GM19023 (cell line): ENCODE measurements around the gene CSMD2.
"Not testable (repeated sequence)": the region's sequence is repeated elsewhere in the genome, so short reads cannot be mapped to it uniquely, and the experiment has no call there.

Experiments used
- ATAC-seq: cut with Tn5 transposase; IDR thresholded peaks from one replicate; pipeline ENCODE4 v1.9.1; 2021; ENCODE audit warnings: mild to moderate bottlenecking, moderate library complexity; ENCODE audit not compliant: unreplicated experiment

CSMD2 gene

DNA sequence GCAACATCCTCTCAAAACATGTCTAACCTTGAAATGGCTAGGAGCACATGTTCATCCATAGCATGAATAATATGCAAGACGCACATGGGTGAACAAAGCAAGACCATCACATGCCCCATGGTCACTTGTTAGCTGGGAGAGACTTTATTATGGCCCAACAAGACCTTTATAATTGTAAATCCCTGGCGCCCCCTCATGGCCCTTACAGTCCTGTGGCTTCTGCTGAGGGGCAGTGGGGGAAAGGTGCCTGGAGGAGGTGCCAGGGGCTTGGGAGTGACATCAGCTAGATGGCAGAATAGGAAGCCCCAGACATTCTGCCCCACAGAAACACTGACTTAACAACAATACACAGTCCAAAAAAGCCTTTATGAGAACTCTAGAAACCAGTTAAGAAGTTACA is 51.7 kb downstream of the CSMD2 start:
- no peak for ATAC-seq

DNA sequence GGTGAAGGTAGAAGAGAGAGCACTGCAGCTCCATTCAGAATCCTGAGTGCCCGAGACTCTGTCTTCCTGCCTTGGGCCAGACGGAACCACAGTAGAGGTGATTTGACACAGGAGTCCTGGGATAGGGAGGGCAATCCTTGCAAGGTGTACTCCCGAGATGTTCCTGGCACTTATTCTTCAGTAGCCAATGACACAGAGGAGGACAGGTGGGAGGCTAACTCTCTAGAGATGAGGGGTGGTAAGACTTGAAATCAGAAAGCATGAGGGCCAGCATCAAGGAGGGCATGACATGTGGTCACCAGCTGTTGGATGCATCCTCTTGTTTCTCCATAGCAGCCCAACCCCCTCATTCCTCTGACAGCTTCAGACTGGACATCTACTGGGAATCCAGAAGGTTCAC is 56.3 kb downstream of the CSMD2 start:
- ATAC-seq, result no peak

DNA sequence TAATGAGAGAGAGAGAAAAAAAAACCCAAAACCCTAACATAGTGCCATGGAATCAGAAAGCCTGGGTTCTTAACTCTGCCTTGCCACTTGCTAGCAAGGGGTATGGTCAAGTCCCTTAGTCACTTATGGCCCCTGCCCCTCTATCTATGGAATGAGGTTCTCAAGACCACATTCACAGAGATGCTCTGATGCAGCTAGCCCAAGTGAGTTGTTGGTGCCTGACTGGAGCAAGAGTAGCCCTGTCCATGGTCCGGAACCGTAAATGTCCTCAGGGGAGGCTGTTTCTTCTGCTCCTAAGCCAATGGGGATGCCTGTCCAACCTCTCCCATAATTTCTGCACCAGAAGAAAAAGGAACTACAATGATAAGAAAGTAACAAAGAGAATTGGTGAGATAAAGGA is 56.8 kb downstream of the CSMD2 start:
- ATAC-seq, result no peak

DNA sequence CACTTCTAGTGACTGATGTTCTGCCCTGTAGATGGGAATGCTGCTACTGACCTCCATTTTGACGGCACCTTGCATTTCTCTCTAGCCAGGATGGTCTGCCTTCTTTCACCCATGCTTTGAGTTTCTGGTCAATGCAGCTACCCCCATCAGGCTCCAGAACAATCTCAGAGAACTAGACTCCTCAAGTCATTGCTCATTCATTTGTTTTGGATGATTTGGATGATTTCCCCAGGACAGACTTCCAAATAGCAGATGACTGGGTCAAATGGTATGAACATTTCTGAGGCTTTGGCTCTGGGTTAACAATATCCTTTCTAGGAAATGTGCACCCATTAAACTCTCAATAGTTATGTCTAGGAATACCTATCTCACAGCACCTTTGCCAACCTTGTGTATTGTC is 63.9 kb downstream of the CSMD2 start:
- no peak for ATAC-seq

DNA sequence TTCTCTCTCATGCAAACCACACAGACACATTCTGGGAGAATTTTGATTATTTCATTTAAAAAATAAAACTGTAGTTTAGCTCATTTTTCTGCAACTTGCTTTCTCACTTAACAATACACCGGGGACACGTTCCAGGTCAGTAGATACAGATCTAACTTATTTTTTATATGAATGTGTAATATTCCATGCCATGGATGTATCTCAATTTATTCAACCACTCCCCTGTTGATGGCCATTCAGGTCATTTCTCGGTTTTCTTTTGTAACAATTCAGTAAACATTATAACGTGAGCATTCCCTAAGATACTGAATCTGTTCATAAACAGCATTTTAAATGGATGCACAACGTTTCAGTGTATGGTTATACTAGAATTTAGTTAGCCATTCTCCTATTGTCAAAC is 64.7 kb downstream of the CSMD2 start:
- ATAC-seq, result no peak

DNA sequence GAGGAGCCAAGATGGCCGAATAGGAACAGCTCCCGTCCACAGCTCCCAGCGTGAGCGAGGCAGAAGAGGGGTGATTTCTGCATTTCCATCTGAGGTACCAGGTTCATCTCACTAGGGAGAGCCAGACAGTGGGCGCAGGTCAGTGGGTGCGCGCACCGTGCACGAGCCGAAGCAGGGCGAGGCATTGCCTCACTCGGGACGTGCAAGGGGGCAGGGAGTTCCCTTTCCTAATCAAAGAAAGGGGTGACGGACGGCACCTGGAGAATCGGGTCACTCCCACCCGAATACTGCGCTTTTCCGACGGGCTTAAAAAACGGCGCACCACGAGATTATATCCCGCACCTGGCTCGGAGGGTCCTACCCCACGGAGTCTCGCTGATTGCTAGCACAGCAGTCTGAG is 72.6 kb downstream of the CSMD2 start:
- ATAC-seq, result not testable (repeated sequence)

DNA sequence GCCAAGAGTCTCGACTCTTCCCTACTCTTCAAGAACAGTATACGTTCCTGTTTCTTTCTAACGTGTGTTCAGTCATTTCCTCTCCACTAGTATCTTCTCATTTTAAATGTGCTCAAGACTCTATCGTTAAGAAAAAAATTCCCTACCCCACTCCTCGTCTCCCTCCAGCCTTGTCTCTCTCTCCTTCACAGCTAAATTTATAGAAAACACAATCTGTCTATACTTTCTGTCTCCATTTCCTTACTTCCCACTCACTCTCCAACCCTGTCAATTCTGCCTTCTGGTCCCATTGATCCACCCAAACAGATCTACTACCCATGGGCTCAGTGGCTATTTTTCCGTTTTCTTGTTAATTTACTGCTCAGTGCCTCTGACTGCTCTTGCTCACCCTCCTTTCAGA is 75.3 kb downstream of the CSMD2 start:
- no peak for ATAC-seq

DNA sequence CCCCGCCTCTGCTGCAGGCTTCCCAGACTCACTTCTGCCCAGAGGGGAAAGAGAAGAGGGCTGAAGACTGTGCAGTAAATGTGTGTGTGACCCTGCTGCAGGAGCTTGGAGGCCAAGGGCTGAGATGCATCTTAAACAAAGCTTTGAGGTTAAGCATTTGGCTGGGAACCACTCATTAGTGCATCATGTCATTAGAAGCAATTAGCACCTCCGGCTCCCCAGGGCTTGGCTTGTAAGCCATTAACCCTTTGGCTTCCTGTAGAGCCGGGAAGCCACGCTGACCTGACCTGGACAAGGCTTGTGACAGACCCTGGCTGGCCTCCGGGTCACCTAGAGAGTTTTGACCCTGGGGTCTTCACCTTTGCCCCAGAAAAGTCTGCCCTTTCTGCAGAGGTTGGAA is 77.0 kb downstream of the CSMD2 start:
- ATAC-seq, result no peak

DNA sequence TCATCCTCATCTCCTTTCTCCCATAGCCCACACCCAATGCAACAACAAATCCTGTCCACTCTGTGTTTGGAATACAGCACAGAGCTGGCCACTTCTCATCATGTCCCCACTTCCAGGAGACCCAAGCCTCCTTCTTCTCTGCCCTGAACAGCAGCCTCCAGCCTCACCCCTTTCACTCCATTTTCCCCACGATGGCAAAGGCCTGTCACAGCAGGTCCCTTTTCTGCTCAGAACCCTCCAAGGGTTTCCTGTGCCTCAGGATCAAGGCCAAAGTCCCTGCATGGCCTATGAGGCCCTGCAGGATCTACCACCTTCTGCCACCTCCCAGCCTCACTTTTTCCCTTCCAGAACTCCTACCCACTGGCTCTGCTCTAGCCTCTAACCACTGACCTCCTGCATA is 78.5 kb downstream of the CSMD2 start:
- no peak for ATAC-seq

DNA sequence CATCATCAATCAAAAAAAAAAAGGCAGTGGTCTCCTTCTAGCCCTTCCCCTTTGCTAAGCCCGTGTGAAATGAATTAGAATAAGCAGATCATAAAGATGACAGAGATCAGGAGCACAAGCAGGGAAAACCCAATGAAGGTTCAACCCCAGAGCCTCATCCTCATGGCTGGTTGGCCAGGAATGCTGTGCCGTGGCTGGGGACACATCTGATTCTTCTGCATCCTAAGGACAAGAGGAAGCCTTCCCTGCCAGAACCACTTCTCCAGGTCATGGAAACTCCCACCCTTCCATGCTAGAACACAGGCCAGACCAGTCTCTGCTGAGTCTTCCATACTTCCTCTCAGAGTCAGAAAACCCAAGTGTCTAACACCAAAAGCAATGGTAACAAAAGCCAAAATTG is 81.1 kb downstream of the CSMD2 start:
- no peak for ATAC-seq

DNA sequence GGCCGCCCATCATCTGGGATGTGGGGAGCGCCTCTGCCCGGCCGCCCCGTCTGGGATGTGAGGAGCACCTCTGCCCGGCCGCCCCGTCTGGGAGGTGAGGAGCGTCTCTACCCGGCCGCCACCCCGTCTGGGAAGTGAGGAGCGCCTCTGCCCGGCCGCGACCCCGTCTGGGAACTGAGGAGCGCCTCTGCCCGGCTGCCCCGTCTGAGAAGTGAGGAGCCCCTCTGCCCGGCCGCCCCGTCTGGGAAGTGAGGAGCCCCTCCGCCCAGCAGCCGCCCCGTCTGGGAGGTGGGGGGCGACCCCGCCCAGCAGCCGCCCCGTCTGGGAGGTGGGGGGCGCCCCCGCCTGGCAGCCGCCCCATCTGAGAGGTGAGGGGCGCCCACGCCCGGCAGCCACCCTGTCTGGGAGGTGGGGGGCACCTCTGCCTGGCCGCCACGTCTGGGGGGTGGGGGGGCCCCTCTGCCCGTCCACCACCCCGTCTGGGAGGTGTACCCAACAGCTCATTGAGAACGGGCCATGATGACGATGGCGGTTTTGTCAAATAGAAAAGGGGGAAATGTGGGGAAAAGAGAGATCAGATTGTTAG is 82.9 kb downstream of the CSMD2 start:
- not testable (repeated sequence) for ATAC-seq

DNA sequence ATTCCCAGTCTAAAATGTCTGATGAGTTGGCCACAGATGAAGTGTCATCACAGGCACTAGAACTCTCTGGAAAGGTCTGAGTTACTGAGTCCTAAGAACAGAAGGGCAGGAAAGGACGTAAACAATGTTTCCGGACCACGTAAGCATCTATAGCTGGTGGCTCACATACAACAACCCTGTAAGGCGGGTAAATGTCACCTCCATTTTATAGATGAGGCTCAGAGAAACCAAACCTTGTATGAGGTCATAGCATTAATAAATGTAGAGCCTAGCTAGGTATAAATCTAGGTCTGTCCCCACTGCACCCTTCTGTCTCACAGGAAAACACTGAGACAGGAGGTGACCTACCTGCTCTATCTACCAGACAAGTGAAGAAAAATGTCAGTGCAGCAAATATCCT is 86.6 kb downstream of the CSMD2 start:
- ATAC-seq, result no peak

DNA sequence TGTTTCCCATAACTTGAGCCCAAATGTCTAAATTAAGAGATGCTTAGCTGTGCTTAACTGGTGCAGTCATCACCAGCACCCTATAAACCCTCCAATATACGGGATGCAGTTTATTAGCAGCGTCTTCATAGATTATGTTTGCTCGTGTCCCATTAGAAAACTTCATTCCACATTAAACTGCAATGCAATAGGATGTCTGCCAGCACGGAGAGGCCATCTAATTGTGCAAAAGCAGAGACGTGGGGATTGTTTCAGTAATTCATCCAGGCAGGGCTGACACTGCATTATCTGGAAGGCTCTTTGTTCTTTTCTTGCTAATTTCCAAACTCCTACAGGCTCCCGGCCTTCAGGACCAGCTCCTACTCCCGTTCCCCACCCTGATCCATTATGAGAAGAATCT is 89.5 kb downstream of the CSMD2 start:
- ATAC-seq, result no peak

DNA sequence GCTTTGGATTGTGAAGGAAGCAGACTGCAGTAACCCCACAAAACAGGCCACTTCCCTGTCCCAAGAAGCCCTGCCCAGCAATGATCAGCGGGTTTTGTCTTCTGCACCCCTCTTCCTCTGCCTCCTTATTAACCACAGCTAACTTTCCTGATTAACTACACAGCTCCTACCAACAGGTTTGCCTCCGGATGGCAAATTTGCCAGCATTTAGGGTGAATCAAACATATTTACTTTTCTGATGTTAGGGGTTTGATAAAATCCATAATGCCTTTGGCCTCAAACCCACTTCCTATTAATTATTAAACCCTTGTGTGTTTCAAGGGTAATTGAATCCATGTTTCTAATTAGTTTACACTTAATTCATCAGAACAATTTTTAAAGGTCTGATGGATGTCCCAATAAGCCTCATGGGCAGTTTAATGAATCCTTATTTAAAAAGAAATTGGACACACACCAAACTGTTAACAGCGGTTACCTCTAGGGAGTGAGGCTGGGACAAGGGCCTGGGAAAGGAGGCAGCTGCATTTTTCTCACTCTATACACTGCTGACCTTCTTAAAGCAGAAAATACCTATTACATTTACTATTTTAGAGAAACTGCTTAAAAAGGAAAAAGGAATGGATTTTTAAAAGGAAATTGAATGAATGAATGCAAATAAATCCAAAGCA is 91.9 kb downstream of the CSMD2 start:
- ATAC-seq, result no peak

DNA sequence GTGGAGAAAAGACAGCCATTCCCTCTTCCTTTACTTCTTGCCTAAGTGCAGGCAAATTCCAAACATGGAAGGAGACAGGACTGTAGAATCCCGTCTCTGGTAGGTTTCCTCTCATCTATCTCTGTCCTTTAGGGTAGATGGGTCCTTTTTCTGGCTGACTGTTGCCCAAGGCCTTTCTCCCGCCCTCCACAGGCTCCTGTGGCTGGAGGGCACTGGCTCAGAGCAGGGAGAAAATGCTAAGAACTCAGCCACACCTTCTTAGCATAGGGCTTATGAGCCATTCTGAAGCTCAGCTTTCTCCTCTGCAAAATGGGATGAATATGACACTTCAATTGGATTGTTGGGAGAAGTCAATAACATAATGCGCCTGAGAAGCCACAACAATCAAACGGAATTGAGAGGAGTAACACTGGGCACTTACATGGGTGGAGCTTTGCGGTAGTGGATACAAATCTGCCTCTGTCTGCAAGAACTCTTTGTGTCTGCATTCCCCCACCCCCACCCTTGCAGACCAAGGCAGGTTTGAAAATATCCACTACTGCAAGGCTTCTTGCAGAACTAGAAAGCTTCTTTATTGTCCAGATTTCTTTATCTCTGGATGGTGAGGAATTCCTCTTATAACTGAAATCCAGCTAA is 94.7 kb downstream of the CSMD2 start:
- no peak for ATAC-seq

DNA sequence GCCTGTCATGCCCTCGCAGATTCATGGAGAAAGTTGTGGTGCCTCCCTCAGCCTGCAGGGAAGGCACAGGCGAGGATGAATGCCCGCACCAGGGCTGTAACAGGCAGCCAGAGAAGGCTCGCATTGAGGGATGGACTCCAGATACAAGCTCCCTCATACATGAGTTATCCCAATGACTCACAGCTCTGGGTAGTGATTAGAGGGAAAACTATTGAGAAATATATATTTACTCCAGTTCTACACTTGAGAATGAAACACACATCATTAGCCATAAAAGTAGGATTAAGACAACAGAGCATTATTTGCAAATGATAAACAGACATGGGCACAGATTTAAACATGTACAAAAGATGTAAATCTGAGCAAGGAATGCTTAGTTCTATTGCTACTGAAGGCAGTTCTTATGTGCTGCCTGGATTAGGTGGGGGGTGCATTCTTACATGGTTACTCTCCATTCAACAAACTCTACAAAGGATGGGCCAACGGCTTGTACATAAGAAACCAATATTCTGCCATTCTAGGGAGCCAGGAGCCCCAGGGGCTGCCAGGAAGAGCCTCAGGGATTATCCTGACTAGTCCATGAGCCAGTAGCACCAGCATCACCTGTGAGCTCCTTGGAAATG is 97.9 kb downstream of the CSMD2 start:
- no peak for ATAC-seq

DNA sequence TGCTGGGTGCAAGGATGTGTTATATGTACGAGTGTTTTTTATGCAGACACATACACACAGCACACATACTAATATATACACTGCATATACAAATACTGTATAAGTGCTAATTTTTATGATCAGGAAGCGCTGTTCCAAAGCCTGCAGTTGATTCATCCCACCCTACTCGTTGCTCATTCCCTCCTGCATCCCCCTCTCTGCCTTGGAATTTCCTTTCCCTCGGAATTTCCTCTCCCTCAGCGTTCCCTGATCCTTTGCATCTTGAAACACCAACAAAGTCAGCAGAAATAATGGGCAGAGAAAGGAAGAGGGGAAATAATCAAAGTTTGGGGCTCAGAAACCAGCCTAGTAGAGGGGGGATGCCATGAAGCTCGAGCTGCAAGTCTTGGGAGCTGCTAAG is 98.9 kb downstream of the CSMD2 start:
- ATAC-seq, result no peak

DNA sequence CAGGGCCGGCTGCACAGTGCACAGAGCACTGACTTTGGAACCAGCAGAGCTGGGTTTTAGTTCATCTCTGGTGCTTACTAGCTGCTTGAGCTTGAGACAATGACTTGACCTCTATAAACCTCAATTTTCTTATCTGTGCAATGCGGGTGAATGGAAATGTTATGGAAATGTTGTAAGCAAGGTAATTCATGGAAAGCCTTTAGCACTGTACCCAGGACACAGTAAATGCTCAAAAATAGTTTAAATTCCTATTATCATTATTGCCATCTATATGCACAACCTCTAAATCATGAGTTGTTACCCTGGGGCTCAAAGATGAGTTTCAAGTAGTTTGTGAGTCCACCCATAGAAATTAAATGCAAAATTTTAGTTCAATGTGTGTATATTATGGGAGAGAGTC is 99.5 kb downstream of the CSMD2 start:
- ATAC-seq, result no peak

DNA sequence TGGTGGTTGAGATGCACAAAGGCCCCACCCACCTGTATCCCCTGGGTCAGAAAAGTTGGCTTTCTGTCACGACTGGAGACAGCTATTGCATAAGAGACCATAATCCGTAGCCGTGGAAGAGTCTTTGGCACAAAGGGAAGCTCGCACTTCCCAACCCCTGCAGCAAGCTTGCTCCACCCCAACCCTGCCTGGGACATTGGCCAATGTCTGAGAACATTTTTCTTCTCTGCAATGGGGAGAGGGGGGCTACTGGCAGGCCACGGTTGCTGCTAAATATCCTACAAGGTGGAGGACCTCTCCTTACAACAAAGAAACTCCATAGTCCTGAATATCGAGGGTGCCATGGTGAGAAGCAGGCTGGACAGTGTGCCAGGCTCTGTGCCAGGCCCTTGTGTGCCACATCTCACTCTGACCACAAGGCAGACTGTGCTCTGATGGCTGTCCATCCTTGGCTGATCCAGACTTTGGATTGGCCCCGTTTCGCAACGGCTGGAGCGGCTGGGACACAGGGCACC is 104.1 kb downstream of the CSMD2 start:
- ATAC-seq, result no peak

DNA sequence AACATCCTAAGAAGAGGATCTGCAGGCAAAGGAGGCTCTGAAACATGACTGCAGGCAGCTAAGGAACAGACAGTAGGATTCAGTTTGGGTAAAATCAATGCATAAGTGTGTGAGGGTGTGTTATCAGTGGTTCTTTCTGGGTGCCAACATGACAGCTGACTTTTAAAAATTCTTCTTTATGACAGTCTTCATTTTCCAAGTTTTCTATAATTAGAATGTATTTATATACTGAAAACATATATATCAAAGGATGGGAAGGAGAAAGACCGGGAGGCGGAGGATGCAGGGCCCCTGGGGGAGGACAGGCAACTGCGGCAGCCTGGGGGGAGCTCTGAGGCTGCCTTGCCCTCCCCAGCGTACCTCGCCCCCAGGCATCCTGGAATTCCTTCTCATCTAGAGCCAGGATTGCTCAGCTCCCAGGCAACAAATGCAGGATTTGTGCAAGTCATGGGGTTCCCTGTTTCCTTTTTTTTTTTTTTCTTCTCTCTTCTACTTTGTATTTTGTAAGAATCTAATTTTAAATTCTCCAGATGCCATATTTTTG is 104.8 kb downstream of the CSMD2 start:
- ATAC-seq, result no peak

DNA sequence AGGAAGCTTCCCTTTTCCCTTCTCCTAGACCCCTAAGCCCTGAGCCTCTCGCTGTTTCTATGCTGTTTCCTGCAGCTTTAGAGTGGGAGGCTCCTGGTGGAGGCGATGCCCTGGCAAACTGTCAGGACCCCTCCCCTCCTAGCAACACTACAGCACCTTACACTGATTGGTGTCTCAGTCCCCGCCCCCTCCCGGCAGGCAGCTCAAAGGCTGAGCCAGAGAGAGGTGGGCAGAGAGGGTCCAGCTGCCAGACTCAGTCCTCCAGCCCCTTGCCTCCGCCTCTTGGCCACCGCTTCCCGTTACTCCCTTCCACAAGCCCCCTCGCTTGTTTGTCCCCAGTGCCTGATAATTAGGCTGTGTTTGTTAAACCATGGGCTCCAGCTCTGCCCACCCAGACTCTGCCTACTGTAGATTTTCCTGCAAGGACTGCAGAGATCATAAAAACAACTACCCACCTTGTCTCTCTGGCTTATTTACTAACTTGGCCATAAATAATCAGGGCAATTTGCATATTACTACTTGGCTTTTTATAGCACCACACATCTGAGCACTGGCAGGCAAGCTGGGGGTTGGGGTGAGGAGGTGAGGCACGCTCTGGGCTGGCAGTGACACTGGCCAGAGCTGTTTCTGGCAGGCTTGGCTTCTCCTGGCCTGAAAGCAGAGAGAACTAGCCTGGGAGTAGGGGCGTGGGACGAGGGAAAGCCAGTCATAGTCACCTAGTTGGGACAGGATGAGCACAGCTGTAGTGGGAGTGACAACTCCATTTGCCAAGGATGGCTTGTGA is 107.5 kb downstream of the CSMD2 start:
- ATAC-seq, result no peak
